Esophagus muscularis mucosa (tissue), 4 donors: ENCODE measurements around the gene RYR1. TPM values are rescaled to one million over a fixed set of nuclear protein-coding genes. Genes with fewer than 3 reads are reported as not detected.

ENCODE experiments used
- DNase-seq: peaks from one replicate; pipeline ENCODE4 v3.0.0-alpha.2; 2017; ENCODE audit errors: extremely low spot score
- H3K27ac ChIP-seq, 4 donors: fragments of 200-600 bp; sonication (generic); replicated peaks in 1 of 4; 1 replicate in 3 of 4; 2 replicates in 1 of 4; pipeline ENCODE4 v1.5.1; 2016 to 2019; ENCODE audit warnings: mild to moderate bottlenecking in 1 of 4
- H3K27me3 ChIP-seq, 4 donors: fragments of 200-600 bp; sonication (generic); one replicate each; pipeline versions ENCODE4 v1.5.1 to v1.6.0; 2016 to 2019
- H3K36me3 ChIP-seq, 4 donors: fragments of 200-600 bp; sonication (generic); one replicate each; pipeline ENCODE4 v1.5.1; 2016 to 2019
- H3K4me1 ChIP-seq, 4 donors: fragments of 200-600 bp; sonication (generic); one replicate each; pipeline ENCODE4 v1.5.1; 2016 to 2019
- H3K4me3 ChIP-seq, 4 donors: fragments of 200-600 bp; sonication (generic); 1 replicate in 2 of 4; 2 replicates in 2 of 4; pipeline ENCODE4 v1.5.1; 2016 to 2019; ENCODE audit warnings: mild to moderate bottlenecking in 4 of 4, moderate library complexity in 1 of 4
- H3K9me3 ChIP-seq, 4 donors: fragments of 200-600 bp; sonication (generic); 1 replicate in 3 of 4; 2 replicates in 1 of 4; pipeline ENCODE4 v1.5.1; 2016 to 2019
- CTCF ChIP-seq, 3 experiments: fragments of 200-600 bp in 2 of 3; fragments of 450-650 bp in 1 of 3; sonication (generic) in 2 of 3; IDR thresholded peaks; one replicate each; pipeline ENCODE4 v1.5.1; 2017 to 2019; ENCODE audit warnings: antibody characterized with exemption in 3 of 3, mild to moderate bottlenecking in 2 of 3, moderate library complexity in 1 of 3
- EP300 ChIP-seq: sonication (generic); formaldehyde crosslinking; IDR thresholded peaks from one replicate; pipeline ENCODE4 v1.6.1; 2017; ENCODE audit warnings: antibody characterized with exemption
- POLR2A ChIP-seq: fragments of 450-650 bp; IDR thresholded peaks from one replicate; pipeline ENCODE4 v1.6.1; 2017; ENCODE audit warnings: antibody characterized with exemption, moderate library complexity, mild to moderate bottlenecking, low read depth
- POLR2AphosphoS5 ChIP-seq, 2 donors: sonication (generic); formaldehyde crosslinking; IDR thresholded peaks; one replicate each; pipeline ENCODE4 v1.6.1; 2017; ENCODE audit warnings: antibody characterized with exemption in 2 of 2
- WGBS: methylation state at CpG from one replicate; pipeline ENCODE4 v1.1.5; 2018; 5-methylcytosine and 5-hydroxymethylcytosine counted together
- intact Hi-C: fragments of 100-400 bp; cut with DNase I; formaldehyde crosslinking; loops from one replicate; pipeline ENCODE4 v1.15.1; 2023
- total RNA-seq, 4 donors: library from RNA; depleted of rRNA; stranded (reverse); fragments of >200 nt; gene quantifications; one replicate each; pipeline versions ENCODE4 v1.1.0 to v1.2.1, GENCODE V29; 2016

RYR1 gene
- total RNA-seq, 4 donors from 2014 or later: 0.99 to 4.0 (median 2.7) TPM

- no peak for TF ChIP-seq CTCF (IDR thresholded peaks at IDR 0.05)
- no peak for TF ChIP-seq POLR2AphosphoS5 (IDR thresholded peaks at IDR 0.05)
- TF ChIP-seq POLR2A: no peak
- no peak for TF ChIP-seq EP300
- intact Hi-C loops: loop anchor here (5.0 kb wide), 3 partner anchors 117 to 532 kb away; partner anchors contain the start of genes EIF3K, MAP4K1, MRPS12 and SARS2
- Histone ChIP-seq H3K9me3 (no peaks in the 10 kb centered on the region), H3K27ac (no peak overlapping the region), H3K4me1 (peaks cover 5 to 27% (median 16%) of the 10 kb centered on the region in 4 donors), H3K36me3 (peaks cover 0 to 11% (median 5%) of the 10 kb centered on the region in 4 donors), H3K27me3 (peaks cover 0 to 64% (median 37%) of the 10 kb centered on the region in 4 donors), H3K4me3 (no peak overlapping the region)
- no peak for DNase-seq
- WGBS: 72% methylated on average over 5 of the region's 5 CpGs
Observed at GRCh38 chr19:38400361-38400760, 33.1 kb upstream of the RYR1 start.

- H3K27me3 ChIP-seq: peaks cover 0 to 56% (median 33%) of the 10 kb centered on the region in 4 donors
- peaks cover 5 to 20% (median 16%) of the 10 kb centered on the region in 4 donors for H3K4me1 ChIP-seq
- intact Hi-C loops: loop anchor here (5.0 kb wide), 3 partner anchors 116 to 531 kb away; partner anchors contain the start of genes EIF3K, MAP4K1, MRPS12 and SARS2
- WGBS: 81% methylated on average over 3 of the region's 3 CpGs
- peaks cover 0 to 15% (median 11%) of the 10 kb centered on the region in 4 donors for H3K36me3 ChIP-seq
- H3K9me3 ChIP-seq: no peaks in the 10 kb centered on the region
- DNase-seq: no peak
- H3K4me3 ChIP-seq: no peak overlapping the region
- no peak for TF ChIP-seq CTCF (IDR thresholded peaks at IDR 0.05)
- TF ChIP-seq EP300: no peak
- TF ChIP-seq POLR2A: no peak
- TF ChIP-seq POLR2AphosphoS5 (IDR thresholded peaks at IDR 0.05): no peak
- no peak overlapping the region for H3K27ac ChIP-seq
Observed at GRCh38 chr19:38401148-38401547, 32.3 kb upstream of the RYR1 start.

- peaks cover 6 to 29% (median 23%) of the 10 kb centered on the region in 4 donors for H3K36me3 ChIP-seq
- no peak for TF ChIP-seq POLR2A
- no peak for TF ChIP-seq CTCF (IDR thresholded peaks at IDR 0.05)
- TF ChIP-seq POLR2AphosphoS5 (IDR thresholded peaks at IDR 0.05): no peak
- TF ChIP-seq EP300: no peak
- H3K9me3 ChIP-seq: no peaks in the 10 kb centered on the region
- intact Hi-C loops: loop anchor here (2.0 to 5.0 kb wide), 4 partner anchors 115 to 530 kb away; partner anchors contain the start of genes EIF3K, MAP4K1, MRPS12 and SARS2
- H3K4me3 ChIP-seq: peak overlapping the region; percentile 77 to 98 (median 92)
- peaks cover 0 to 42% (median 27%) of the 10 kb centered on the region in 4 donors for H3K27me3 ChIP-seq
- 6% methylated on average over 9 of the region's 18 CpGs for WGBS
- H3K4me1 ChIP-seq: peaks cover 5 to 20% (median 16%) of the 10 kb centered on the region in 4 donors
- peak overlapping the region in 3 of 4 donors; percentile 41 to 84 (median 79) for H3K27ac ChIP-seq
- no peak for DNase-seq
Observed at GRCh38 chr19:38402623-38402966, 30.9 kb upstream of the RYR1 start.

GRCh38 chr19:38402967-38403674, 30.4 kb upstream of the RYR1 start, which contains the start of gene FAM98C:
TSS of gene FAM98C (plus strand) at chr19:38403093. CDS start at chr19:38403154, 61 bp downstream.
- no peak for TF ChIP-seq EP300
- peak; percentile 97 to 99 (median 98) for TF ChIP-seq CTCF (IDR thresholded peaks at IDR 0.05)
- TF ChIP-seq POLR2A: no peak
- TF ChIP-seq POLR2AphosphoS5 (IDR thresholded peaks at IDR 0.05): peak; percentile 69 to 82
- Histone ChIP-seq H3K27me3 (peaks cover 0 to 37% (median 23%) of the 10 kb centered on the region in 4 donors), H3K9me3 (no peaks in the 10 kb centered on the region), H3K36me3 (peaks cover 6 to 35% (median 23%) of the 10 kb centered on the region in 4 donors), H3K4me3 (peak within 1 kb of the TSS; percentile 77 to 98 (median 92)), H3K27ac (peak within 1 kb of the TSS; percentile 79 to 84 (median 83)), H3K4me1 (peaks cover 5 to 20% (median 16%) of the 10 kb centered on the region in 4 donors)
- 3% methylated on average over 6 of the region's 82 CpGs for WGBS
- DNase-seq: peak; percentile 100
- intact Hi-C loops: loop anchor here (2.0 to 5.0 kb wide), 4 partner anchors 114 to 529 kb away; partner anchors contain the start of genes EIF3K, MAP4K1, MRPS12 and SARS2
